Measurements from ENCODE around the gene PRSS12. TPM values are rescaled to one million over a fixed set of nuclear protein-coding genes. Genes with fewer than 3 reads are reported as not detected.

The PRSS12 gene
- total RNA-seq, 1 experiment from 2014 or later = 5.4 TPM

GRCh38 chr4:118235566-118236120, 117.2 kb downstream of the PRSS12 start:
- no peak overlapping the region for H4K8ac ChIP-seq (replicated peaks; ENCODE audit: insufficient read length, low read depth, low read length)
- Mint-ChIP-seq H3K36me3 (ENCODE audit: insufficient read depth in 1 of 3, low read depth in 3 of 3) (no peaks in the 10 kb centered on the region), H3K4me3 (no peak overlapping the region), H3K4me1 (peaks cover 0 to 13% of the 10 kb centered on the region in 2 experiments; a peak in 2 of 4 replicates), H3K27ac (no peak overlapping the region), H3K27me3 (ENCODE audit: low read depth) (no peaks in the 10 kb centered on the region), H3K9me3 (no peaks in the 10 kb centered on the region; a peak in 1 of 5 replicates)
- H3K4me1 ChIP-seq (ENCODE audit: insufficient read depth, low read length) = no peaks in the 10 kb centered on the region
- H3K14ac ChIP-seq (ENCODE audit: insufficient read depth, low read length) = no peak overlapping the region
- H3K79me1 ChIP-seq (ENCODE audit: insufficient read depth, low read depth, low read length, poor library complexity, severe bottlenecking) = no peaks in the 10 kb centered on the region
- H3K56ac ChIP-seq (ENCODE audit: insufficient read length, low read depth, low read length) = no peak overlapping the region
- no peak overlapping the region for H3K23ac ChIP-seq (ENCODE audit: insufficient read length, low read depth, low read length)
- no peaks in the 10 kb centered on the region for H3K23me2 ChIP-seq (ENCODE audit: insufficient read length, low read depth, low read length, poor library complexity, severe bottlenecking)
- no peaks in the 10 kb centered on the region for H4K20me1 ChIP-seq (ENCODE audit: control insufficient read depth, insufficient read depth, insufficient read length)
- no peak overlapping the region for H4K5ac ChIP-seq (ENCODE audit: insufficient read length, low read depth, low read length)
- no peak for DNase-seq
- no peaks in the 10 kb centered on the region for H3K9me3 ChIP-seq (ENCODE audit: control insufficient read depth, low read depth, low read length)
- no peak overlapping the region for H2AK5ac ChIP-seq (ENCODE audit: insufficient read length, low read length)
- no peak overlapping the region for H3K18ac ChIP-seq (ENCODE audit: insufficient read length, low read depth, low read length)
- no peak overlapping the region for H4K91ac ChIP-seq (ENCODE audit: insufficient read length, low read depth, low read length)
- WGBS (ENCODE audit: extremely low coverage, insufficient read length, low lambda C conversion rate) = no CpG with 5 or more reads among the region's 1 CpG
- no peak overlapping the region for H2BK15ac ChIP-seq (ENCODE audit: low read depth, low read length)
- no peak overlapping the region for H3K27ac ChIP-seq (ENCODE audit: insufficient read length, low read depth, low read length)
- no peak overlapping the region for H3K4ac ChIP-seq (ENCODE audit: low read depth, low read length)
- no peak overlapping the region for H2AFZ ChIP-seq (ENCODE audit: low read length)
- no peak overlapping the region for H2BK5ac ChIP-seq (ENCODE audit: insufficient read length, low read length)
- H3T11ph ChIP-seq (ENCODE audit: low read length) = no peak overlapping the region
- no peak overlapping the region for H3K9ac ChIP-seq (ENCODE audit: extremely low read depth, insufficient read length, low read length)
- H3K4me2 ChIP-seq (ENCODE audit: insufficient read depth, insufficient read length, low read length) = no peak overlapping the region
- H2BK12ac ChIP-seq (ENCODE audit: insufficient read length, low read depth, low read length) = no peak overlapping the region
- no peak overlapping the region for H2BK120ac ChIP-seq (ENCODE audit: low read depth, low read length, poor library complexity, severe bottlenecking)
- H3K79me2 ChIP-seq (ENCODE audit: insufficient read depth, low read length) = no peaks in the 10 kb centered on the region
- H3K27me3 ChIP-seq (ENCODE audit: insufficient read depth, low read length) = no peaks in the 10 kb centered on the region
- no peak overlapping the region for H2BK20ac ChIP-seq (ENCODE audit: low read depth, low read length, poor library complexity, severe bottlenecking)
- TF ChIP-seq CTCF (conservative IDR thresholded peaks at IDR 0.05) = no peak
